Stimulated activated CD8-positive, alpha-beta memory T cell treated with anti-CD3 and anti-CD28 coated beads, Interleukin-7, amount 100 ng/mL, for 24 hours (primary cell): ENCODE results near the gene SORCS2.

Experiments used
- DNase-seq: peaks from one replicate; pipeline ENCODE4 v3.0.0-alpha.2; 2020; ENCODE audit warnings: low read depth

SORCS2 gene

GRCh38 chr4:7306021-7306965, 114.0 kb downstream of the SORCS2 start:
- no peak for DNase-seq

- DNase-seq, result no peak
Observed at GRCh38 chr4:7306986-7307385, 114.6 kb downstream of the SORCS2 start.

DNA sequence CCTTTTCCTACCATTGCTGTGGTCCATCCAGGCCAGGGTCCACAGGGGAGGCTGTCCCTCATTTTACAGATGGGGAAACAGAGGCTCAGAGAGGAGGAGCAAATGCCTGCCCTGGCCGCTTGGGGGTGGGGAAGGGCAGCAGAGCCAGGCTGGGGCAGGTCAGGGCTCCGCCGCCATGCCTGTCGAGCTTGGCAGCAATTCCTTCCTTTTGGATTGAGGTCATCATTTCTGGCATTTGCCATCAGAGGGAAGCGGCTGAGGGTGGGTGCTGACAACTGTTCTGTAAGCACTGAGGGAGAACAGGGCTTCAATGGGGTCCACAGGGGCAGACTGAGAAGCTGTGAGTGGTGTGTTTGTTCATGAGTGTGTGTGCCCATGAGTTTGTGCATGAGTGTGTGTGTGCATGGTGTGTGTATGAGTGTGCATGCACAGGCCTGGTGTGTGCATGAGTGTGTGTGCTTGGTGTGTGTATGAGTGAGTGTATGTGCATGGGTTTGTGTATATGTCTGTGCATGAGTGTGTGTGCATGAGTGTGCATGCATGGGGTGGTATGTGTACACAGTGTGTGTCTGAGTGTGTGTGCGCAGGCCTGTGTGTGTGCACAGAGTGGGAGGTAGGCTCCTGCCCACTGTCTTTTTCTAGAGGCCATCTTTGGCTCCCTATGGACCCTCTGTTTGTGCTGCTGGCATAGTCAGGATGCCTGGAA, 115.2 kb downstream of the SORCS2 start:
- no peak for DNase-seq

DNA sequence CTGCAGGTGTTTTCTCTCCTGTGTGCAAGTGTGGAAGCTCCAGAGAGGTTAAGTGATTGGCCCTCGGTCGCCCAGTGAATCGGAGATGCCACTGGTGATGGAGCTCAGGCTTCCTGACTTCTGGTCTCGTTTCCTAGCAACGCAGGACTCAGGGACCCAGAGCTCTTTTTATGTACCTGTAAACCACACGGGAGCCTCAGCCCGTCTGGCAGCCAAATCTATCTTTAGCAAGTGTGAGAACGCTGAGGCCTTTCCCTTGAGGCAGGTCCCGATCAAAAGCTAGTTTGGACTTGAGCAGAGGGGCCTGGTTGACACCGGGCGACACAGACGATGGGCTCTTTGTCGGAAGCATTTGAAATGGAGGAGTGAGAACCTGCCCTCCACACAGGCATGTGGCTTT, 116.8 kb downstream of the SORCS2 start:
- DNase-seq, result no peak

DNA sequence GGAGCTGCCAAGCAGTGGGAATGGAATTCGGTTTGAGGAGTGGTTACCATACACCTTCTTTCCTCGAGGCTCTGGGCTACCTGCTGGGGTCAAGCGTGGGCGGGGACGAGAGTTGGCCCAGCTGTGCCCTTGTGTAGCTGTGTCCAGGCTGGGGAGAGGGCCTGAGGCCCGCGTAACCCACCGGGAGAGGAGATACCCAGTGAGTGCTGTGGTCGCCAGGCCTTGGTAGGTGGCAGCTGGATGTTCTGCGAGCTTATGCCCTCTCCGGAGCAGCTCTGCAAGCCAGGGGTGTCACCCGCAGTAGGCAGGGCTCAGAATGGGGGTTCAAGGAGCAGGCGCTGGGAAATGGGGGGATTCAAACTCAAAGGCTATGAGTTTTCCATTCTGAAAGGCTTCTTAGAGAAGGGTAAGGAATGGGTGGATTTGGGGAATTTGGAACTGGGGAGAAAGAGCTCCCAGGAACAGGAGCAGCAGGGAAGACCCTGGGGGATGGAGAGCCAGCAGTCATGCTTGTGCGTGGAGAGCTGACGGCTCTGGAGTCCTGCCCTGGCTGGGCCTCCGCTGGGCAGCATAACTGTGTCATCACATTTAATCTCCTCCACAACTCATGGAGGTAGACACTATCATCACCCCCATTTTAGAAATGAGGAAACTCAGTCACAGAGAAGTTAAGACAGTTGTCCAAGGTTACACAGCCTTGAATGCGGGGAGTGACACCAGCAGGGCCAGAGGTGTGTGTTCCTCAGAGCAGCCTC, 117.5 kb downstream of the SORCS2 start:
- no peak for DNase-seq

DNA sequence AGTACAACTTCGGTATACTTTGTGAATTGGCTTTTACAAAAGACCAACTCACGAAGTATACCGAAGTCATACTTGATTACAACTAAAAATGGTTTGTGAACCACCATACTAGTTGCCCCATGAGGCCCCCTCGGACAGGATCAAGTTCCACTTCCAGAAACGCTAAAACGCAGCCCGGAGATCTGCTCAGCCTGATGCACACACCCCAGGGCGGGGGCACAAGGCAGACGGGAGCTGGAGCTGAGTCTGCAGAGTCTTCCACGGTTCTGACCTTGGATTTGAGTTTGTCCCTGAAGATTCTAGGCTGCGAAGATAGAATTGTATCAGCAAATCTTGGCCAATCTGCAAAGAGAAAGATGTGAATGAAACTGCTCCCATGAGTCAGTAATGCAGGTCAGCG, 118.1 kb downstream of the SORCS2 start:
- DNase-seq, result no peak

- no peak for DNase-seq
Observed at GRCh38 chr4:7311205-7311604, 118.9 kb downstream of the SORCS2 start.

DNA sequence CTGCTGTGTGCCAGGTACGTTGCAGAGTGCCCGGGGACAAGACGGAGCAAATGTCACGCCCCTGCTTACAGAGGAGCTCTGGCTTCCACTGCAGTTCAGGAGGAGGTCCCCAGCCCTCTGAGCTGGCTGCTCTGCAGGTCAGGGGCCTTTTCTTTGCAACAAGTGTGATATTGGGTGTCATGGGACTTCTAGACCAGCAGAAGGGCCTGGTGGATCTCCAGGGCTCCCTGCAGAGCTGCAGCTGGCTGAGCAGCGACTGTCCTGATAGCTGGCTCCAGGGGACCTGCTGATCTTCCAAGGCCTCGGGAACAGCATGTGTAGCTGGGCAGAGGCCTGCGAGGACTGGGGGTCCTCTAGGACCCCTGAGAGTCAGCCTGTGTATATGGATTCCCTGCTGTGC, 120.4 kb downstream of the SORCS2 start:
- DNase-seq, result no peak

- no peak for DNase-seq
Observed at GRCh38 chr4:7313347-7313811, 121.0 kb downstream of the SORCS2 start.

GRCh38 chr4:7313991-7314390, 121.7 kb downstream of the SORCS2 start:
- DNase-seq, result no peak

GRCh38 chr4:7315286-7315685, 122.9 kb downstream of the SORCS2 start:
- no peak for DNase-seq

- no peak for DNase-seq
Observed at GRCh38 chr4:7315935-7316334, 123.6 kb downstream of the SORCS2 start.

DNA sequence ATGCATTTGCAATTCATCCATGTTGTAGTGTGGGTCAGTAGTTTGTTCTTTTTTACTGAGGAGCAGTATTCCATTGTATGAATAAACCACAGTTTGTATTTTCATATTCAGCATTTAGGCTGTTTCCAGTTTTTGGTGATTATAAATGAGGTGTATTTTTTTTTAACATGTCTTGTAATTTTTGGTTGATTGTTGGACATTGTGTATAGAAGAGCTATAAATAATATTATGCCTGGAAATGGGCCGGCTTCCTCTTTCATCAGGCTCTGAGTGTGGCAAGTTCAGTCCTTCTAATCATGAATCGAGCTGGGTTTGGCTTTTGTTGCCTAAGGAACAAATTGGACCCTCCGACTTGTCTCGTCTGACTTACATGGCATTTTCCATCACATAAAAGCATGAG, 126.7 kb downstream of the SORCS2 start:
- DNase-seq, result no peak

- DNase-seq, result no peak
Observed at GRCh38 chr4:7320206-7320797, 128.0 kb downstream of the SORCS2 start.

- DNase-seq, result no peak
Observed at GRCh38 chr4:7322166-7322991, 130.0 kb downstream of the SORCS2 start.

DNA sequence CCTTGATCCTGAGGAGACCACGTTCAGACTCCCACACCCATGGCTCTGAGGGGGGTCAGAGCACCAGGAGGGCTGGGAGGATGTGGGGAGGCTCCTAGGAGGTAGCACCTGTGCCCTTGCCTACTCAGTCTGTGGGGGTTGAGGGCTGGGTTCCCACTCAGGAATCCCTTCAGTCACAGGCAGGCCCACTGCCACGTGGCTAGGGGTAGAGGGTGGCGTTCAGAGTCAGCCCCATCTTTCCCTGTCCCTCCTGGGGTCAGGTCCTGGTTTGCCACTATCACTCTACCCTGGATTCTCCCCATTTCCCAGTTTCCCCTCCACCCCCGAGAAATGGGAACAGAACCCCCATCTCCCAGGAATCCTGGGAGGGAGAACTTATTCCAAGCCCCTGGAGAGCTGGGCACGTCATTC, 131.1 kb downstream of the SORCS2 start:
- no peak for DNase-seq

DNA sequence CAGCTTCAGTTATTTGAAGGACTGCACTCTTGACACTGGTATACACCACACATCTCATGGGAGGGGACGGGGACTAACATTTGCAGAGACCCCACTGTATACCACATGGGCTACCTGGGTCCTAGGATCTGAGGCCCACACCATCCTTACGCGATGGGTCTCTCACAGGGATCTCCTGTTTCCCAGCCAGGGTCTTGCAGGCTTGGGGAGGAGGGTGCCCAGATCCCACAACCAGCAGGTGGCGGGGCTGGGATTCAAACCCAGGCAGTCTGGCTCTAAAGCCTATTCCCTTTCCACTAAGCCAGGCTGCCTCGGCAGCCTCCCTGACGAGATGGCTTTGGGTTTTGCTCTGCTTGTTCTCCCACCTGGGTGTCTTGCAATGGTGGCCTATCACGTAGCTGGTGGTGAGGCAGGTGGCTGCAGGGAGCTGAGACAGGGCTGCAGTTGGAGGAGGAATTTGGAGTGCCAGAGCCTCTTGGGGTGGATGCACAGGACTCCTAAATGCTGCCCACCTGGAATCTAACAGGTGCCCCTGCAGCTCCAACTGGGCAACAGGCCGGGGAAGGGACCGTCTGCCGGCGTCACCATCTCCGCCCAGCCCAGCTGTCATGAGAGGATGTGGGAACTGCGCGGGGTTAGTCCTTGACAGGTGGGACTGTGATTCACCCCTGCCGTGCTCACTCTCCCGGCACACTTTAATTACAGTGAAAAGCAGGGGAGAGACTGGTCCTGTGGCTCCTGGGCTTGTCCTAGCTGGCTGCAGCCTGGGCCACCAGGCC, 131.7 kb downstream of the SORCS2 start:
- no peak for DNase-seq

- DNase-seq, result no peak
Observed at GRCh38 chr4:7324651-7325121, 132.3 kb downstream of the SORCS2 start.

- DNase-seq, result no peak
Observed at GRCh38 chr4:7325541-7325940, 133.2 kb downstream of the SORCS2 start.

GRCh38 chr4:7326306-7326692, 134.0 kb downstream of the SORCS2 start:
- no peak for DNase-seq
